HepG2 (cell line): ENCODE data around the gene EVI5. TPM values are rescaled to one million over a fixed set of nuclear protein-coding genes. Genes with fewer than 3 reads are reported as not detected.

Experiments used
- ATAC-seq: fragments of 200-7000 bp; cut with Tn5 transposase; 3 replicates; pipeline ENCODE4 v1.9.1; 2020; ENCODE audit warnings: mild to moderate bottlenecking, moderate library complexity
- BruUV-seq: library from RNA; stranded (reverse); fragments of 400-500 nt; replicated peaks from 2 replicates; lab custom pipeline; 2021; lab: Mats Ljungman, UMichigan
- CTCF ChIA-PET: fragments of 300-600 bp; formaldehyde crosslinking; extraction: SDS; loops from one replicate; lab custom pipeline; 2021; ENCODE audit warnings: low total read pairs, inconsistent platforms, low intra/inter-chr PET ratio; lab: Yijun Ruan, JAX
- POLR2A ChIA-PET: fragments of 350-600 bp; sonication (Branson Sonifier 250); formaldehyde crosslinking; loops from one replicate; lab custom pipeline; 2020; ENCODE audit warnings: antibody characterized with exemption, inconsistent platforms; lab: Yijun Ruan, JAX
- DNase-seq: peaks from one replicate; pipeline ENCODE4 v3.0.0-alpha.2; 2015; ENCODE audit warnings: low spot score
- FAIRE-seq: peaks from 3 replicates; lab custom pipeline; 2011; peaks lifted over from hg19 to GRCh38; lab: Jason Lieb, UNC
- H2AFZ ChIP-seq: one replicate; pipeline ENCODE4 v1.6.1; 2011; ENCODE audit warnings: low read length, inconsistent platforms
- H3K27ac ChIP-seq: fragments of 300-600 bp; 3 replicates; pipeline ENCODE4 v1.8.0; 2011; ENCODE audit warnings: mixed run types, mild to moderate bottlenecking, mixed read lengths, low read length, inconsistent platforms; ENCODE audit not compliant: insufficient read depth; ENCODE audit errors: extremely low read length
- H3K27me3 ChIP-seq, 2 experiments: fragments of 200-600 bp in 1 of 2; 2 replicates in 1 of 2; 3 replicates in 1 of 2; pipeline versions ENCODE4 v1.6.0 to v1.8.0; 2011; ENCODE audit warnings: low read length in 2 of 2, mild to moderate bottlenecking in 2 of 2, moderate library complexity in 2 of 2, inconsistent platforms in 1 of 2; ENCODE audit not compliant: insufficient read depth in 2 of 2, control insufficient read depth in 1 of 2
- H3K36me3 ChIP-seq, 2 experiments: fragments of 200-600 bp in 1 of 2; replicated peaks in 1 of 2; 2 replicates in 1 of 2; 3 replicates in 1 of 2; pipeline versions ENCODE4 v1.5.1 to v1.8.0; 2011; ENCODE audit warnings: low read length in 2 of 2, inconsistent platforms in 1 of 2; ENCODE audit not compliant: insufficient read depth in 2 of 2, control insufficient read depth in 1 of 2
- H3K4me1 ChIP-seq: 2 replicates; pipeline ENCODE4 v1.5.1; 2012; ENCODE audit warnings: low read length, inconsistent platforms; ENCODE audit not compliant: insufficient read depth
- H3K4me2 ChIP-seq: 2 replicates; pipeline ENCODE4 v1.6.0; 2011; ENCODE audit warnings: low read depth, low read length, inconsistent platforms
- H3K4me3 ChIP-seq, 3 experiments: fragments of 200-600 bp in 1 of 3; sonication (generic), shearing (Covaris generic) in 1 of 3; replicated peaks in 1 of 3; 2 replicates each; pipeline ENCODE4 v1.5.1; 2011 to 2016; ENCODE audit warnings: low read length in 3 of 3, inconsistent platforms in 2 of 3, low read depth in 2 of 3, mild to moderate bottlenecking in 2 of 3, control low read depth in 1 of 3, mixed read lengths in 1 of 3; ENCODE audit not compliant: insufficient read depth in 1 of 3
- H3K79me2 ChIP-seq: one replicate; pipeline ENCODE4 v1.6.1; 2011; ENCODE audit warnings: low read length, inconsistent platforms; ENCODE audit not compliant: insufficient read depth
- H3K9ac ChIP-seq: 2 replicates; pipeline ENCODE4 v1.6.0; 2011; ENCODE audit warnings: mild to moderate bottlenecking, low read depth, low read length, inconsistent platforms; ENCODE audit not compliant: insufficient read depth
- H3K9me3 ChIP-seq: 2 replicates; pipeline ENCODE4 v1.5.1; 2012; ENCODE audit warnings: mild to moderate bottlenecking, low read length
- H4K20me1 ChIP-seq: 2 replicates; pipeline ENCODE4 v1.6.0; 2011; ENCODE audit warnings: inconsistent platforms, mild to moderate bottlenecking, low read length, moderate library complexity; ENCODE audit not compliant: insufficient read depth
- AGO2 ChIP-seq: fragments of 200-400 bp; formaldehyde crosslinking; optimal IDR thresholded peaks from 2 replicates; pipeline ENCODE3; 2017; ENCODE audit warnings: mild to moderate bottlenecking, low read depth, low read length, moderate library complexity
- CBX1 ChIP-seq: IDR thresholded peaks from one replicate; pipeline ENCODE4 v1.6.1; 2016; ENCODE audit warnings: antibody characterized with exemption, low read depth
- LCORL ChIP-seq, 2 experiments: fragments of 450-650 bp in 1 of 2; sonication (generic) in 1 of 2; formaldehyde crosslinking in 1 of 2; IDR thresholded peaks; 2 replicates each; pipeline versions ENCODE4 v1.5.0 to v1.6.1; 2017 to 2020; ENCODE audit warnings: antibody characterized with exemption in 1 of 2, missing genetic modification reagents in 1 of 2
- NFE2L2 ChIP-seq: fragments of 150-350 bp; IDR thresholded peaks from 2 replicates; pipeline ENCODE4 v1.6.1; 2014; ENCODE audit warnings: low read length
- NR0B2 ChIP-seq: sonication (generic); formaldehyde crosslinking; IDR thresholded peaks from 2 replicates; pipeline ENCODE4 v1.4.0; 2020; ENCODE audit warnings: mild to moderate bottlenecking, missing genetic modification reagents
- RBM39 ChIP-seq: fragments of 200-400 bp; formaldehyde crosslinking; IDR thresholded peaks from one replicate; pipeline ENCODE4 v1.6.1; 2018; ENCODE audit warnings: antibody characterized with exemption, mild to moderate bottlenecking, low read depth, low read length; ENCODE audit not compliant: poor library complexity, severe bottlenecking
- SAFB2 ChIP-seq: sonication (generic); formaldehyde crosslinking; IDR thresholded peaks from 2 replicates; pipeline ENCODE4 v1.5.1; 2020; ENCODE audit warnings: missing genetic modification reagents, low read depth, mild to moderate bottlenecking, borderline replicate concordance
- TOPORS ChIP-seq: sonication (generic); formaldehyde crosslinking; IDR thresholded peaks from 2 replicates; pipeline ENCODE4 v1.8.0; 2023; ENCODE audit warnings: mild to moderate bottlenecking, missing genetic modification reagents
- ZNF335 ChIP-seq: sonication (generic); formaldehyde crosslinking; IDR thresholded peaks from 2 replicates; pipeline ENCODE4 v1.4.0; 2020; ENCODE audit warnings: missing genetic modification reagents
- ZNF761 ChIP-seq: sonication (generic); formaldehyde crosslinking; conservative IDR thresholded peaks from 2 replicates; pipeline ENCODE4 v1.4.0; 2020; ENCODE audit warnings: mild to moderate bottlenecking, missing genetic modification reagents
- ZNF878 ChIP-seq: sonication (generic); formaldehyde crosslinking; IDR thresholded peaks from 2 replicates; pipeline ENCODE4 v1.8.1; 2023; ENCODE audit warnings: mild to moderate bottlenecking, missing genetic modification reagents, moderate library complexity
- ZNF879 ChIP-seq: sonication (generic); formaldehyde crosslinking; IDR thresholded peaks from 2 replicates; pipeline ENCODE4 v1.8.1; 2023; ENCODE audit warnings: missing genetic modification reagents
- ZSCAN12 ChIP-seq: sonication (generic); formaldehyde crosslinking; IDR thresholded peaks from 2 replicates; pipeline ENCODE4 v1.9.0; 2021; ENCODE audit warnings: mild to moderate bottlenecking, missing genetic modification reagents
- WGBS: methylation state at CpG from one replicate; pipeline ENCODE4 v1.1.6; 2017; ENCODE audit warnings: low lambda C conversion rate; 5-methylcytosine and 5-hydroxymethylcytosine counted together
- in situ Hi-C: cut with HindIII; loops from 2 replicates; pipeline ENCODE4 v1.10.0; 2017; ENCODE audit warnings: low pct_unique_long_range_greater_than_20kb; ENCODE audit not compliant: extremely low pct_ligation_motif_present
- intact Hi-C: fragments of 100-400 bp; cut with micrococcal nuclease; formaldehyde crosslinking; loops from one replicate; pipeline ENCODE4 v1.10.0; 2022; ENCODE audit not compliant: unreplicated experiment
- polyA plus RNA-seq, 8 experiments: library from polyadenylated mRNA; depleted of rRNA in 3 of 8; stranded (reverse) in 7 of 8; unstranded in 1 of 8; fragments of >200 nt; fragmentation: Illumina TruSeq in 4 of 8; extraction: Trizol in 4 of 8; gene quantifications; 2 replicates each; pipeline versions ENCODE4 v1.2.1 to v1.2.3, GENCODE V29; 2011 to 2016; ENCODE audit warnings: low read depth in 4 of 8, missing spikeins in 1 of 8, mixed read lengths in 1 of 8; ENCODE audit not compliant: insufficient read depth in 1 of 8
- total RNA-seq, 5 experiments: library from RNA; depleted of rRNA; stranded (reverse); fragments of >200 nt; fragmentation: Illumina TruSeq; extraction: Trizol; gene quantifications; 2 replicates each; pipeline ENCODE4 v1.2.3, GENCODE V29; 2016; ENCODE audit warnings: low read depth in 1 of 5
- TF ChIP-seq, protein P1 (sequence below): sonication (generic); formaldehyde crosslinking; IDR thresholded peaks from 2 replicates; pipeline ENCODE4 v1.5.1; 2020; ENCODE audit warnings: mild to moderate bottlenecking, missing genetic modification reagents
- TF ChIP-seq, protein P2 (sequence below): IDR thresholded peaks from 2 replicates; pipeline ENCODE4 v1.6.1; 2012; ENCODE audit warnings: low read length, improper control_type of control experiment

EVI5 gene
- total and polyA plus RNA-seq, 2 of the 13 experiments (the other 11 are each of a cell fraction or from before 2014, with no cell fraction given), result 4.0 to 12.6 TPM

- H3K9me3 ChIP-seq, result no peaks in the 10 kb centered on the region
- POLR2A ChIA-PET, result no interaction called here
- in situ Hi-C loops, result loop anchor here (5.0 kb wide), 1 partner anchor 63 kb away; no protein-coding TSS in a partner anchor
- DNase-seq (no peak), FAIRE-seq (no peak), ATAC-seq (no peak)
- no peaks in the 10 kb centered on the region; the same call in 1 of the 2 replicates for H4K20me1 ChIP-seq
- H3K4me2 ChIP-seq, result no peak overlapping the region
- no peak overlapping the region for H3K4me3 ChIP-seq
- peaks cover 13% of the 10 kb centered on the region; the same call in 1 of the 2 replicates for H3K4me1 ChIP-seq
- 100% methylated on average over 1 of the region's 1 CpG for WGBS
- H3K9ac ChIP-seq, result no peak overlapping the region
- no TSS peak for BruUV-seq
- TF ChIP-seq ZSCAN12 (CRISPR knock-in tag) (no peak), RBM39 (no peak), SAFB2 (CRISPR knock-in tag) (no peak), ZNF335 (CRISPR knock-in tag) (no peak), ZNF879 (CRISPR knock-in tag) (no peak), ZNF878 (CRISPR knock-in tag) (no peak), TOPORS (CRISPR knock-in tag) (no peak), CBX1 (no peak), NR0B2 (CRISPR knock-in tag) (no peak), NFE2L2 (no peak), AGO2 (no peak), ZNF761 (no peak), LCORL (IDR thresholded peaks at IDR 0.05) (no peak), LCORL (CRISPR knock-in tag; IDR thresholded peaks at IDR 0.05) (no peak)
- TF ChIP-seq, protein P1, sequence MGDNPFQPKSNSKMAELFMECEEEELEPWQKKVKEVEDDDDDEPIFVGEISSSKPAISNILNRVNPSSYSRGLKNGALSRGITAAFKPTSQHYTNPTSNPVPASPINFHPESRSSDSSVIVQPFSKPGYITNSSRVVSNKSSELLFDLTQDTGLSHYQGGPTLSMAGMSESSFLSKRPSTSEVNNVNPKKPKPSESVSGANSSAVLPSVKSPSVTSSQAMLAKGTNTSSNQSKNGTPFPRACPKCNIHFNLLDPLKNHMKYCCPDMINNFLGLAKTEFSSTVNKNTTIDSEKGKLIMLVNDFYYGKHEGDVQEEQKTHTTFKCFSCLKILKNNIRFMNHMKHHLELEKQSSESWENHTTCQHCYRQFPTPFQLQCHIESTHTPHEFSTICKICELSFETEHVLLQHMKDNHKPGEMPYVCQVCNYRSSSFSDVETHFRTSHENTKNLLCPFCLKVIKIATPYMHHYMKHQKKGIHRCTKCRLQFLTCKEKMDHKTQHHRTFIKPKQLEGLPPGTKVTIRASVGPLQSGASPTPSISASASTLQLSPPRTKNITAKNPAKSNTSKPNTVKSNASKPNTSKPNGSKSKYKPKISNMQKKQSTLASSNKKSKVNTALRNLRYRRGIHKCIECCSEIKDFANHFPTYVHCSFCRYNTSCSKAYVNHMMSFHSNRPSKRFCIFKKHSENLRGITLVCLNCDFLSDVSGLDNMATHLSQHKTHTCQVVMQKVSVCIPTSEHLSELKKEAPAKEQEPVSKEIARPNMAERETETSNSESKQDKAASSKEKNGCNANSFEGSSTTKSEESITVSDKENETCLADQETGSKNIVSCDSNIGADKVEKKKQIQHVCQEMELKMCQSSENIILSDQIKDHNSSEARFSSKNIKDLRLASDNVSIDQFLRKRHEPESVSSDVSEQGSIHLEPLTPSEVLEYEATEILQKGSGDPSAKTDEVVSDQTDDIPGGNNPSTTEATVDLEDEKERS (CRISPR knock-in tag), result no peak
- TF ChIP-seq, protein P2, sequence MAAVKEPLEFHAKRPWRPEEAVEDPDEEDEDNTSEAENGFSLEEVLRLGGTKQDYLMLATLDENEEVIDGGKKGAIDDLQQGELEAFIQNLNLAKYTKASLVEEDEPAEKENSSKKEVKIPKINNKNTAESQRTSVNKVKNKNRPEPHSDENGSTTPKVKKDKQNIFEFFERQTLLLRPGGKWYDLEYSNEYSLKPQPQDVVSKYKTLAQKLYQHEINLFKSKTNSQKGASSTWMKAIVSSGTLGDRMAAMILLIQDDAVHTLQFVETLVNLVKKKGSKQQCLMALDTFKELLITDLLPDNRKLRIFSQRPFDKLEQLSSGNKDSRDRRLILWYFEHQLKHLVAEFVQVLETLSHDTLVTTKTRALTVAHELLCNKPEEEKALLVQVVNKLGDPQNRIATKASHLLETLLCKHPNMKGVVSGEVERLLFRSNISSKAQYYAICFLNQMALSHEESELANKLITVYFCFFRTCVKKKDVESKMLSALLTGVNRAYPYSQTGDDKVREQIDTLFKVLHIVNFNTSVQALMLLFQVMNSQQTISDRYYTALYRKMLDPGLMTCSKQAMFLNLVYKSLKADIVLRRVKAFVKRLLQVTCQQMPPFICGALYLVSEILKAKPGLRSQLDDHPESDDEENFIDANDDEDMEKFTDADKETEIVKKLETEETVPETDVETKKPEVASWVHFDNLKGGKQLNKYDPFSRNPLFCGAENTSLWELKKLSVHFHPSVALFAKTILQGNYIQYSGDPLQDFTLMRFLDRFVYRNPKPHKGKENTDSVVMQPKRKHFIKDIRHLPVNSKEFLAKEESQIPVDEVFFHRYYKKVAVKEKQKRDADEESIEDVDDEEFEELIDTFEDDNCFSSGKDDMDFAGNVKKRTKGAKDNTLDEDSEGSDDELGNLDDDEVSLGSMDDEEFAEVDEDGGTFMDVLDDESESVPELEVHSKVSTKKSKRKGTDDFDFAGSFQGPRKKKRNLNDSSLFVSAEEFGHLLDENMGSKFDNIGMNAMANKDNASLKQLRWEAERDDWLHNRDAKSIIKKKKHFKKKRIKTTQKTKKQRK, result no peak
- H3K36me3 ChIP-seq, result no peaks in the 10 kb centered on the region
- peaks cover 8% of the 10 kb centered on the region for H3K79me2 ChIP-seq
- CTCF ChIA-PET, result no interaction called here
- intact Hi-C loops, result no loop called here
- H3K27ac ChIP-seq, result no peak overlapping the region
- no peaks in the 10 kb centered on the region for H3K27me3 ChIP-seq
- H2AFZ ChIP-seq, result no peak overlapping the region
Observed at GRCh38 chr1:92754719-92755050, 30.2 kb downstream of the EVI5 start.
